Spleen (tissue), 7 donors: ENCODE data around the gene PTOV1.

Source experiments
- POLR2A ChIP-seq, 3 donors: fragments of 450-650 bp; IDR thresholded peaks; one replicate each; pipeline ENCODE4 v1.5.1; 2017; ENCODE audit warnings: antibody characterized with exemption in 3 of 3, mild to moderate bottlenecking in 1 of 3
- TF ChIP-seq, protein P1 (sequence below), 11 experiments: fragments of 200-600 bp in 7 of 11; fragments of 450-650 bp in 4 of 11; sonication (generic) in 4 of 11; IDR thresholded peaks in 8 of 11; conservative IDR thresholded peaks in 3 of 11; 1 replicate in 7 of 11; 2 replicates in 4 of 11; pipeline versions ENCODE4 v1.4.0 to v1.8.0; 2016 to 2021; ENCODE audit warnings: antibody characterized with exemption in 11 of 11, inconsistent platforms in 4 of 11, mild to moderate bottlenecking in 1 of 11
- donor health status: DM: no; HTN: no; CAD: no; lungs with moderate emphysema.
- donor health status: DM: no; HTN: no; CAD: no.
- donor health status: DM: no; HTN: no; CAD: no.

GRCh38 chr19:49910179-49910578 is 59.2 kb downstream of the PTOV1 start:
- TF ChIP-seq, protein P1, sequence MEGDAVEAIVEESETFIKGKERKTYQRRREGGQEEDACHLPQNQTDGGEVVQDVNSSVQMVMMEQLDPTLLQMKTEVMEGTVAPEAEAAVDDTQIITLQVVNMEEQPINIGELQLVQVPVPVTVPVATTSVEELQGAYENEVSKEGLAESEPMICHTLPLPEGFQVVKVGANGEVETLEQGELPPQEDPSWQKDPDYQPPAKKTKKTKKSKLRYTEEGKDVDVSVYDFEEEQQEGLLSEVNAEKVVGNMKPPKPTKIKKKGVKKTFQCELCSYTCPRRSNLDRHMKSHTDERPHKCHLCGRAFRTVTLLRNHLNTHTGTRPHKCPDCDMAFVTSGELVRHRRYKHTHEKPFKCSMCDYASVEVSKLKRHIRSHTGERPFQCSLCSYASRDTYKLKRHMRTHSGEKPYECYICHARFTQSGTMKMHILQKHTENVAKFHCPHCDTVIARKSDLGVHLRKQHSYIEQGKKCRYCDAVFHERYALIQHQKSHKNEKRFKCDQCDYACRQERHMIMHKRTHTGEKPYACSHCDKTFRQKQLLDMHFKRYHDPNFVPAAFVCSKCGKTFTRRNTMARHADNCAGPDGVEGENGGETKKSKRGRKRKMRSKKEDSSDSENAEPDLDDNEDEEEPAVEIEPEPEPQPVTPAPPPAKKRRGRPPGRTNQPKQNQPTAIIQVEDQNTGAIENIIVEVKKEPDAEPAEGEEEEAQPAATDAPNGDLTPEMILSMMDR (IDR thresholded peaks at IDR 0.05 in 8 of 11, conservative IDR thresholded peaks at IDR 0.05 in 3 of 11) = no peak
- no peak for TF ChIP-seq POLR2A (IDR thresholded peaks at IDR 0.05)
